WTC11 (cell line): Measurements from ENCODE around the gene TDRD3. TPM values are rescaled to one million over a fixed set of nuclear protein-coding genes. Genes with fewer than 3 reads are reported as not detected.

ENCODE experiments used
- ATAC-seq: fragments of 200-7000 bp; cut with Tn5 transposase; 2 replicates; pipeline ENCODE4 v1.10.0; 2021; ENCODE audit warnings: mild to moderate bottlenecking, moderate library complexity
- CTCF ChIA-PET: fragments of 300-600 bp; sonication (Branson Sonifier 250); formaldehyde crosslinking; loops from one replicate; lab custom pipeline; 2021; ENCODE audit warnings: antibody characterized with exemption; lab: Charles Lee
- POLR2A ChIA-PET: fragments of 350-600 bp; sonication (Branson Sonifier 250); formaldehyde crosslinking; loops from one replicate; lab custom pipeline; 2021; ENCODE audit warnings: antibody characterized with exemption; lab: Charles Lee
- DNase-seq: peaks from one replicate; pipeline ENCODE4 v3.0.0; 2021; ENCODE audit warnings: low spot score
- H3K27ac Mint-ChIP-seq: 2 replicates; pipeline ENCODE4 v1.8.0; 2021; ENCODE audit warnings: mixed read lengths
- H3K27me3 Mint-ChIP-seq: 2 replicates; pipeline ENCODE4 v1.8.0; 2021; ENCODE audit warnings: low read depth, mild to moderate bottlenecking, moderate library complexity, mixed read lengths
- H3K36me3 Mint-ChIP-seq: 2 replicates; pipeline ENCODE4 v1.8.0; 2021; ENCODE audit warnings: mixed read lengths
- H3K4me1 Mint-ChIP-seq: 2 replicates; pipeline ENCODE4 v1.8.0; 2022; ENCODE audit warnings: mixed read lengths
- H3K4me3 Mint-ChIP-seq: 2 replicates; pipeline ENCODE4 v1.8.0; 2021; ENCODE audit warnings: mild to moderate bottlenecking, moderate library complexity, mixed read lengths
- H3K9me3 Mint-ChIP-seq: 2 replicates; pipeline ENCODE4 v1.8.0; 2021; ENCODE audit warnings: mixed read lengths
- FOXP1 ChIP-seq: sonication (generic); formaldehyde crosslinking; IDR thresholded peaks from 2 replicates; pipeline ENCODE4 v1.8.0; 2022; ENCODE audit warnings: missing genetic modification reagents, mild to moderate bottlenecking, moderate library complexity, borderline replicate concordance
- FOXP4 ChIP-seq: sonication (generic); formaldehyde crosslinking; IDR thresholded peaks from 2 replicates; pipeline ENCODE4 v1.8.0; 2022; ENCODE audit warnings: mild to moderate bottlenecking, missing genetic modification reagents
- GTF2I ChIP-seq: fragments of 250-450 bp; sonication (Bioruptor Pico); conservative IDR thresholded peaks from 2 replicates; pipeline ENCODE4 v1.4.0; 2021; ENCODE audit warnings: mild to moderate bottlenecking
- IRF2 ChIP-seq: sonication (generic); formaldehyde crosslinking; IDR thresholded peaks from 2 replicates; pipeline ENCODE4 v1.8.0; 2022; ENCODE audit warnings: low read depth, missing genetic modification reagents, borderline replicate concordance
- NFE2L1 ChIP-seq: sonication (generic); formaldehyde crosslinking; IDR thresholded peaks from 2 replicates; pipeline ENCODE4 v1.8.1; 2023; ENCODE audit warnings: missing genetic modification reagents
- PREB ChIP-seq: sonication (generic); formaldehyde crosslinking; IDR thresholded peaks from 2 replicates; pipeline ENCODE4 v1.8.1; 2022; ENCODE audit warnings: mild to moderate bottlenecking, missing genetic modification reagents, moderate library complexity, borderline replicate concordance
- SP1 ChIP-seq: sonication (generic); formaldehyde crosslinking; conservative IDR thresholded peaks from 2 replicates; pipeline ENCODE4 v1.8.1; 2022; ENCODE audit warnings: missing genetic modification reagents
- TCF7 ChIP-seq: sonication (generic); formaldehyde crosslinking; IDR thresholded peaks from 2 replicates; pipeline ENCODE4 v1.8.0; 2022; ENCODE audit warnings: mild to moderate bottlenecking, low read depth, missing genetic modification reagents, moderate library complexity
- USF1 ChIP-seq: sonication (generic); formaldehyde crosslinking; IDR thresholded peaks from 2 replicates; pipeline ENCODE4 v1.8.0; 2022; ENCODE audit warnings: mild to moderate bottlenecking, missing genetic modification reagents
- USF2 ChIP-seq: sonication (generic); formaldehyde crosslinking; IDR thresholded peaks from 2 replicates; pipeline ENCODE4 v1.8.1; 2023; ENCODE audit warnings: mild to moderate bottlenecking, missing genetic modification reagents, moderate library complexity
- ZNF423 ChIP-seq: fragments of 250-450 bp; sonication (Bioruptor Pico); IDR thresholded peaks from 2 replicates; pipeline ENCODE4 v2.1.2; 2022; ENCODE audit warnings: mild to moderate bottlenecking, moderate library complexity
- ZNF671 ChIP-seq: fragments of 250-450 bp; sonication (Bioruptor Pico); IDR thresholded peaks from 2 replicates; pipeline ENCODE4 v1.8.0; 2021; ENCODE audit warnings: mild to moderate bottlenecking
- total RNA-seq: library from RNA; stranded (reverse); gene quantifications from 3 replicates; pipeline ENCODE4 v1.2.3, GENCODE V29; 2021
- TF ChIP-seq, protein P1 (sequence below): fragments of 250-450 bp; sonication (Bioruptor Pico); IDR thresholded peaks from 2 replicates; pipeline ENCODE4 v1.8.0; 2021; ENCODE audit warnings: mild to moderate bottlenecking
- TF ChIP-seq, protein P2 (sequence below): sonication (generic); formaldehyde crosslinking; IDR thresholded peaks from 2 replicates; pipeline ENCODE4 v1.8.0; 2022; ENCODE audit warnings: missing genetic modification reagents
- TF ChIP-seq, protein P3 (sequence below): sonication (generic); formaldehyde crosslinking; IDR thresholded peaks from 2 replicates; pipeline ENCODE4 v1.8.1; 2022; ENCODE audit warnings: mild to moderate bottlenecking, moderate library complexity, missing genetic modification reagents

Gene TDRD3
- total RNA-seq, 1 experiment from 2014 or later, result 19.5 TPM

GRCh38 chr13:60426075-60426474, 29.1 kb downstream of the TDRD3 start (continued):
- TF ChIP-seq, protein P1, sequence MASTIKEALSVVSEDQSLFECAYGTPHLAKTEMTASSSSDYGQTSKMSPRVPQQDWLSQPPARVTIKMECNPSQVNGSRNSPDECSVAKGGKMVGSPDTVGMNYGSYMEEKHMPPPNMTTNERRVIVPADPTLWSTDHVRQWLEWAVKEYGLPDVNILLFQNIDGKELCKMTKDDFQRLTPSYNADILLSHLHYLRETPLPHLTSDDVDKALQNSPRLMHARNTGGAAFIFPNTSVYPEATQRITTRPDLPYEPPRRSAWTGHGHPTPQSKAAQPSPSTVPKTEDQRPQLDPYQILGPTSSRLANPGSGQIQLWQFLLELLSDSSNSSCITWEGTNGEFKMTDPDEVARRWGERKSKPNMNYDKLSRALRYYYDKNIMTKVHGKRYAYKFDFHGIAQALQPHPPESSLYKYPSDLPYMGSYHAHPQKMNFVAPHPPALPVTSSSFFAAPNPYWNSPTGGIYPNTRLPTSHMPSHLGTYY, result no peak
- TF ChIP-seq FOXP4 (no peak), PREB (CRISPR knock-in tag) (no peak), TCF7 (CRISPR knock-in tag) (no peak), FOXP1 (CRISPR knock-in tag) (no peak), GTF2I (CRISPR knock-in tag) (no peak), IRF2 (CRISPR knock-in tag) (no peak), ZNF423 (CRISPR knock-in tag) (no peak), NFE2L1 (CRISPR knock-in tag) (no peak), SP1 (no peak), USF2 (no peak)
- TF ChIP-seq, protein P2, sequence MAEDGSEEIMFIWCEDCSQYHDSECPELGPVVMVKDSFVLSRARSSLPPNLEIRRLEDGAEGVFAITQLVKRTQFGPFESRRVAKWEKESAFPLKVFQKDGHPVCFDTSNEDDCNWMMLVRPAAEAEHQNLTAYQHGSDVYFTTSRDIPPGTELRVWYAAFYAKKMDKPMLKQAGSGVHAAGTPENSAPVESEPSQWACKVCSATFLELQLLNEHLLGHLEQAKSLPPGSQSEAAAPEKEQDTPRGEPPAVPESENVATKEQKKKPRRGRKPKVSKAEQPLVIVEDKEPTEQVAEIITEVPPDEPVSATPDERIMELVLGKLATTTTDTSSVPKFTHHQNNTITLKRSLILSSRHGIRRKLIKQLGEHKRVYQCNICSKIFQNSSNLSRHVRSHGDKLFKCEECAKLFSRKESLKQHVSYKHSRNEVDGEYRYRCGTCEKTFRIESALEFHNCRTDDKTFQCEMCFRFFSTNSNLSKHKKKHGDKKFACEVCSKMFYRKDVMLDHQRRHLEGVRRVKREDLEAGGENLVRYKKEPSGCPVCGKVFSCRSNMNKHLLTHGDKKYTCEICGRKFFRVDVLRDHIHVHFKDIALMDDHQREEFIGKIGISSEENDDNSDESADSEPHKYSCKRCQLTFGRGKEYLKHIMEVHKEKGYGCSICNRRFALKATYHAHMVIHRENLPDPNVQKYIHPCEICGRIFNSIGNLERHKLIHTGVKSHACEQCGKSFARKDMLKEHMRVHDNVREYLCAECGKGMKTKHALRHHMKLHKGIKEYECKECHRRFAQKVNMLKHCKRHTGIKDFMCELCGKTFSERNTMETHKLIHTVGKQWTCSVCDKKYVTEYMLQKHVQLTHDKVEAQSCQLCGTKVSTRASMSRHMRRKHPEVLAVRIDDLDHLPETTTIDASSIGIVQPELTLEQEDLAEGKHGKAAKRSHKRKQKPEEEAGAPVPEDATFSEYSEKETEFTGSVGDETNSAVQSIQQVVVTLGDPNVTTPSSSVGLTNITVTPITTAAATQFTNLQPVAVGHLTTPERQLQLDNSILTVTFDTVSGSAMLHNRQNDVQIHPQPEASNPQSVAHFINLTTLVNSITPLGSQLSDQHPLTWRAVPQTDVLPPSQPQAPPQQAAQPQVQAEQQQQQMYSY (CRISPR knock-in tag), result no peak

DNA sequence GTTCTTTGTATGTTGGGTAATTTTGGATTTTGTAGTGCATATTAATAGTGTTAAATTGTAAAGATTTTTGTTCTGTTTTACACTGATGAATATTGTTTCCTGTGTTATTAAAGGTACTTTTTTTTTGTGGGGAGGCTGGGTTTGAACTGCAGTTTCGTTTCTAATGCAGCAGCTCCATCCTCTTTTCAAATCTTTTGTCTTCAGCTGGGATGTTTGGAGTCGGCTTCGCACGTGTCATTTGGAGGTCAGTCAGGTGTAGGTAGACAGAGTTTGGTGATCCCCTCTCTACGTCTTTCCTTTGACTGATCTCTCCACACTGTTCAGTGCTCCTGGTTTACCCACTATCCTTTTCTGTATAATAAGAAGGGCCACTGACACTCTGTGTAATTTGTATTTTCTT, 30.3 kb downstream of the TDRD3 start:
- Mint-ChIP-seq H3K9me3 (no peaks in the 10 kb centered on the region), H3K27ac (no peak overlapping the region)
- TF ChIP-seq USF1 (CRISPR knock-in tag), result no peak
- no peak for TF ChIP-seq PREB (CRISPR knock-in tag)
- TF ChIP-seq GTF2I (CRISPR knock-in tag), result no peak
- no peak for TF ChIP-seq ZNF671
- TF ChIP-seq, protein P3, sequence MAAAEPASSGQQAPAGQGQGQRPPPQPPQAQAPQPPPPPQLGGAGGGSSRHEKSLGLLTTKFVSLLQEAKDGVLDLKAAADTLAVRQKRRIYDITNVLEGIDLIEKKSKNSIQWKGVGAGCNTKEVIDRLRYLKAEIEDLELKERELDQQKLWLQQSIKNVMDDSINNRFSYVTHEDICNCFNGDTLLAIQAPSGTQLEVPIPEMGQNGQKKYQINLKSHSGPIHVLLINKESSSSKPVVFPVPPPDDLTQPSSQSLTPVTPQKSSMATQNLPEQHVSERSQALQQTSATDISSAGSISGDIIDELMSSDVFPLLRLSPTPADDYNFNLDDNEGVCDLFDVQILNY, result no peak
- TF ChIP-seq, all 79 proteins: peak for 0
- no peak for ATAC-seq
- ChIA-PET POLR2A (no interaction called here), CTCF (no interaction called here)
- Mint-ChIP-seq H3K36me3 (no peaks in the 10 kb centered on the region), H3K4me1 (peaks cover 5% of the 10 kb centered on the region; the same call in 1 of the 2 replicates), H3K4me3 (no peak overlapping the region), H3K27me3 (no peaks in the 10 kb centered on the region)
- DNase-seq, result no peak
